B cell (primary cell): Measurements from ENCODE around the gene RAD9A. TPM values are rescaled to one million over a fixed set of nuclear protein-coding genes. Genes with fewer than 3 reads are reported as not detected.

Experiments
- ATAC-seq: fragments of 200-7000 bp; cut with Tn5 transposase; one replicate; pipeline ENCODE4 v1.10.0; 2021; ENCODE audit warnings: low read depth, mild to moderate bottlenecking, moderate number of reproducible peaks, moderate library complexity
- CTCF ChIA-PET: fragments of 350-600 bp; sonication (Branson Sonifier 250); formaldehyde crosslinking; loops from one replicate; lab custom pipeline; 2021; ENCODE audit warnings: antibody characterized with exemption, inconsistent platforms; lab: Charles Lee
- POLR2A ChIA-PET: fragments of 350-600 bp; sonication (Branson Sonifier 250); formaldehyde crosslinking; loops from one replicate; lab custom pipeline; 2021; ENCODE audit warnings: antibody characterized with exemption; lab: Charles Lee
- DNase-seq: peaks from one replicate; pipeline ENCODE4 v3.0.0; 2013
- H2AFZ ChIP-seq: 2 replicates; pipeline ENCODE4 v1.6.1; 2012; ENCODE audit warnings: mild to moderate bottlenecking, low read depth, low read length; ENCODE audit not compliant: insufficient read depth, poor library complexity, severe bottlenecking
- H3K27ac ChIP-seq, 2 donors: 1 replicate in 1 of 2; 2 replicates in 1 of 2; pipeline ENCODE4 v1.5.1; 2012 to 2013; ENCODE audit warnings: low read length in 2 of 2, mild to moderate bottlenecking in 2 of 2, moderate library complexity in 1 of 2
- H3K27me3 ChIP-seq, 4 experiments: fragments of 200-600 bp in 1 of 4; sonication (generic) in 1 of 4; replicated peaks in 1 of 4; 1 replicate in 2 of 4; 2 replicates in 2 of 4; pipeline versions ENCODE4 v1.6.1 to v1.7.0; 2013 to 2016; ENCODE audit warnings: low read length in 3 of 4, mild to moderate bottlenecking in 2 of 4, mixed read lengths in 1 of 4, moderate library complexity in 1 of 4; ENCODE audit not compliant: insufficient read depth in 4 of 4, control insufficient read depth in 3 of 4; ENCODE audit errors: control extremely low read depth in 1 of 4
- H3K36me3 ChIP-seq, 2 experiments: replicated peaks in 1 of 2; 1 replicate in 1 of 2; 2 replicates in 1 of 2; pipeline versions ENCODE4 v1.6.1 to v1.7.1; 2013; ENCODE audit warnings: low read length in 1 of 2; ENCODE audit not compliant: insufficient read depth in 2 of 2, control insufficient read depth in 1 of 2; ENCODE audit errors: control extremely low read depth in 1 of 2, extremely low read depth in 1 of 2
- H3K4me1 ChIP-seq, 2 donors: fragments of 200-600 bp in 1 of 2; sonication (generic) in 1 of 2; 1 replicate in 1 of 2; 2 replicates in 1 of 2; pipeline versions ENCODE4 v1.5.1 to v1.6.1; 2013 to 2017; ENCODE audit warnings: low read length in 2 of 2; ENCODE audit not compliant: control insufficient read depth in 2 of 2, insufficient read depth in 2 of 2
- H3K4me2 ChIP-seq: replicated peaks from 2 replicates; pipeline ENCODE3; 2012; ENCODE audit warnings: mild to moderate bottlenecking, low read depth, low read length; ENCODE audit not compliant: poor library complexity, severe bottlenecking
- H3K4me3 ChIP-seq, 5 experiments: fragments of 200-600 bp in 1 of 5; sonication (generic) in 1 of 5; 1 replicate in 3 of 5; 2 replicates in 2 of 5; pipeline versions ENCODE4 v1.5.1 to v1.7.0; 2011 to 2016; ENCODE audit warnings: low read length in 4 of 5, mild to moderate bottlenecking in 4 of 5, low read depth in 2 of 5, control low read depth in 1 of 5, moderate library complexity in 1 of 5; ENCODE audit not compliant: insufficient read depth in 1 of 5; ENCODE audit errors: control extremely low read depth in 1 of 5, extremely low read depth in 1 of 5
- H3K79me2 ChIP-seq: fragments of 200-600 bp; sonication (generic); one replicate; pipeline ENCODE4 v1.6.0; 2016; ENCODE audit warnings: low read length; ENCODE audit not compliant: control insufficient read depth, insufficient read depth
- H3K9ac ChIP-seq: fragments of 200-600 bp; sonication (generic); 2 replicates; pipeline ENCODE4 v1.6.1; 2017; ENCODE audit warnings: mild to moderate bottlenecking, low read length, moderate library complexity
- H3K9me3 ChIP-seq, 3 donors: one replicate each; pipeline versions ENCODE4 v1.6.1 to v1.7.1; 2013; ENCODE audit warnings: low read length in 2 of 3; ENCODE audit not compliant: control insufficient read depth in 2 of 3, insufficient read depth in 1 of 3; ENCODE audit errors: control extremely low read depth in 1 of 3
- H4K20me1 ChIP-seq: 2 replicates; pipeline ENCODE4 v1.6.0; 2012; ENCODE audit warnings: mild to moderate bottlenecking, low read length; ENCODE audit not compliant: insufficient read depth, control insufficient read depth, poor library complexity, severe bottlenecking
- H3K27ac Mint-ChIP-seq: one replicate; pipeline ENCODE4 v1.8.0; 2021; ENCODE audit warnings: mixed read lengths
- H3K27me3 Mint-ChIP-seq: one replicate; pipeline ENCODE4 v1.8.0; 2021; ENCODE audit warnings: mixed read lengths
- H3K4me1 Mint-ChIP-seq: one replicate; pipeline ENCODE4 v1.8.0; 2021; ENCODE audit warnings: mixed read lengths
- H3K4me3 Mint-ChIP-seq: one replicate; pipeline ENCODE4 v1.8.0; 2021; ENCODE audit warnings: mixed read lengths
- H3K9me3 Mint-ChIP-seq: one replicate; pipeline ENCODE4 v1.8.0; 2022; ENCODE audit warnings: mixed read lengths; ENCODE audit not compliant: insufficient read depth
- EZH2 ChIP-seq: IDR thresholded peaks from 2 replicates; pipeline ENCODE4 v1.6.1; 2012; ENCODE audit warnings: borderline replicate concordance, low read depth, mild to moderate bottlenecking, moderate library complexity, low read length; ENCODE audit not compliant: insufficient read depth, poor library complexity, severe bottlenecking
- WGBS: methylation state at CpG from one replicate; pipeline ENCODE4 v1.1.5; 2013; ENCODE audit warnings: missing lambda C conversion rate; ENCODE audit not compliant: insufficient coverage; 5-methylcytosine and 5-hydroxymethylcytosine counted together
- intact Hi-C: fragments of 100-400 bp; cut with micrococcal nuclease; formaldehyde crosslinking; loops from one replicate; pipeline ENCODE4 v1.10.0; 2022
- polyA plus RNA-seq: library from polyadenylated mRNA; depleted of rRNA; stranded (reverse); fragments of >200 nt; gene quantifications from 2 replicates; pipeline ENCODE4 v1.2.3, GENCODE V29; 2012
- total RNA-seq, 2 donors: library from RNA; stranded (reverse); fragments of 120-200 nt in 1 of 2; gene quantifications; 1 replicate in 1 of 2; 2 replicates in 1 of 2; pipeline versions ENCODE4 v1.2.3 to v1.2.4, GENCODE V29; 2013 to 2022
- TF ChIP-seq, protein P1 (sequence below): fragments of 200-600 bp; IDR thresholded peaks from one replicate; pipeline ENCODE4 v1.8.0; 2022; ENCODE audit warnings: antibody characterized with exemption, mild to moderate bottlenecking

RAD9A gene
- total and polyA plus RNA-seq, 2 donors (not counting 1 experiment from before 2014, with no cell fraction given) = 50.6 to 76.8 TPM

GRCh38 chr11:67431346-67432249 lies 39.8 kb downstream of the RAD9A start:
- Histone ChIP-seq H4K20me1 (peaks cover 80% of the 10 kb centered on the region), H3K27ac (peak overlapping the region in 1 of 2 donors; percentile 2), H3K79me2 (peaks cover 84% of the 10 kb centered on the region), H3K4me2 (no peak overlapping the region), H3K27me3 (no peaks in the 10 kb centered on the region), H3K9ac (no peak overlapping the region), H3K9me3 (peaks cover 0 to 3% (median 0%) of the 10 kb centered on the region in 3 donors), H2AFZ (no peak overlapping the region), H3K36me3 (peaks cover 0 to 56% of the 10 kb centered on the region in 2 experiments), H3K4me3 (no peak overlapping the region), H3K4me1 (peaks cover 42 to 78% of the 10 kb centered on the region in 2 donors)
- Mint-ChIP-seq H3K27me3 (no peaks in the 10 kb centered on the region), H3K4me1 (peaks cover 71% of the 10 kb centered on the region), H3K9me3 (no peaks in the 10 kb centered on the region), H3K4me3 (peak overlapping the region; percentile 1), H3K27ac (peak overlapping the region; percentile 83)
- no peak for ATAC-seq
- ChIA-PET CTCF (interaction anchor here (1.2 to 4.4 kb wide), 2 partner anchors 30 to 37 kb away, joined by 3 to 17 read pairs; partner anchors contain the start of gene PPP1CA), POLR2A (interaction anchor here (0.6 to 9.5 kb wide), 13 partner anchors 9 to 78 kb away, joined by 3 to 215 read pairs (median 6); partner anchors contain the start of genes CORO1B, PPP1CA, TBC1D10C and TMEM134)
- DNase-seq = no peak
- intact Hi-C loops = no loop called here
- WGBS = 94% methylated on average over 14 of the region's 24 CpGs
- TF ChIP-seq, protein P1, sequence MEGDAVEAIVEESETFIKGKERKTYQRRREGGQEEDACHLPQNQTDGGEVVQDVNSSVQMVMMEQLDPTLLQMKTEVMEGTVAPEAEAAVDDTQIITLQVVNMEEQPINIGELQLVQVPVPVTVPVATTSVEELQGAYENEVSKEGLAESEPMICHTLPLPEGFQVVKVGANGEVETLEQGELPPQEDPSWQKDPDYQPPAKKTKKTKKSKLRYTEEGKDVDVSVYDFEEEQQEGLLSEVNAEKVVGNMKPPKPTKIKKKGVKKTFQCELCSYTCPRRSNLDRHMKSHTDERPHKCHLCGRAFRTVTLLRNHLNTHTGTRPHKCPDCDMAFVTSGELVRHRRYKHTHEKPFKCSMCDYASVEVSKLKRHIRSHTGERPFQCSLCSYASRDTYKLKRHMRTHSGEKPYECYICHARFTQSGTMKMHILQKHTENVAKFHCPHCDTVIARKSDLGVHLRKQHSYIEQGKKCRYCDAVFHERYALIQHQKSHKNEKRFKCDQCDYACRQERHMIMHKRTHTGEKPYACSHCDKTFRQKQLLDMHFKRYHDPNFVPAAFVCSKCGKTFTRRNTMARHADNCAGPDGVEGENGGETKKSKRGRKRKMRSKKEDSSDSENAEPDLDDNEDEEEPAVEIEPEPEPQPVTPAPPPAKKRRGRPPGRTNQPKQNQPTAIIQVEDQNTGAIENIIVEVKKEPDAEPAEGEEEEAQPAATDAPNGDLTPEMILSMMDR = no peak
- TF ChIP-seq EZH2 = no peak
